IPS DF 4.7 (cell line): ENCODE measurements around the gene PDE5A.
"Not testable (repeated sequence)": the region's sequence is repeated elsewhere in the genome, so short reads cannot be mapped to it uniquely, and the experiment has no call there.

Experiments
- DNase-seq: peaks from one replicate; pipeline ENCODE4 v3.0.0-alpha.2; 2013; ENCODE audit warnings: low spot score; ENCODE audit errors: extremely low read depth

The PDE5A gene

DNA sequence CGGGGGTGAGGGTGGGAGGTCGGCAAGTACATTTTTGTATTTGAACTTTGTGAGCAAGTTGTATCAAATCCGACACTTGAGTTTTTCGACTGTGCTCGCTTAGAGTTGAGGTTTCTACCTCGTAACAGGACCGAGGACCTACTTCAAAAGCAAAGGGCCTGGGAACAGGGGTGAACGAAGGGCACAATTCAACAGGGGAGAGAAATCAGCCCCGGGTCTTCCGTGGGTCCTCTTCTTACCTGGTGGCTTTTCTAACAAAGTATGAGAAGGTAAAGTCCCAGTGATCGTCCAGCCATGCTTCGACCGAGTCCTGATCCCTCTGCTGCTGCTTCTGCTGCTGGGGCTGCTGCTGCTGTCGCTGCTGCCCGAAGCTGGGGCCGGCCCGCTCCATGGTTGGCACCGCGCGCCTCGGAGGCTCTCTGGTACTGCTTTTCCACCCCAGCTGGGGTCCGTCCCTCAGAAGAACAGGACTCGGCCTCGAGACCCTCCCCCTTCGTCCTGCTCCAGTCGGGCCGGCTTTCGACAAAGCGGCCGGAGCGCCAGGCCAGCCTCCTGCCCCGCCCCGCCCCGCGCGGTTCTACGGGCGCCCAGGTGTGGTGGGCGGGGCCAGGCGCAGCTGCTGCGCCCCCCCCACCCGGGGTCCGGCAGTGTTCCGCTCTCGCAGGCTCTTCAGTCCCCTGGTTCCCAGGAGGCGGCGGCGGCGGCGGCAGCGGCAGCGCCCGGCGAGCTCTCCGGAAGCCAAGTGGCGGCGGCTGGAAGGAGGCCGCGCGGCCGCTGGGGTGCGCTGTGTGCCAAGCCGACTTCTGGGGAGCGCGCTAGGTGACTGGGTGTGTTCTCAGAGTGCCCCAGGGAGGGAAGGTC is at the start of gene PDE5A:
TSS of gene PDE5A (minus strand) at position 524 of the 861 bp plus-strand sequence. CDS start at position 391, 133 bp downstream.
- DNase-seq, result no peak

DNA sequence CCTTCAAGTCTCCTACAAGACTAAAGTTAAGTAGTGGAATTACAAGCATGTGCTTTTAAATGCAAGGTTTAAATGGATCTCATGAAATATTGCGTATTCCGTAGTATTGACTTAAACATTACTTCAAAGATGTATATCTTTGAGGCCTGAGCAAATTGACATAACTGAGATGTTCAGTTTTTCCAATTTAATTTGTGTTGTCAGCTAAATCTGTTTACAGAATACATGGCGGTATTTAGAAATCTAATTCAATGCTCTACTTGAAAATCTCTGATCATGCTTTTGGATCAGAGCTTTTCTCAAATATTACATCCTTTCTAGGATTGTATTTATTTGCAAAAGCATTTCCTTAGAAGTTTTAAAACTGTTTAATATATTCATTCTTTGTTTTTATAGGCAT is 47.5 kb upstream of the PDE5A start:
- no peak for DNase-seq

DNA sequence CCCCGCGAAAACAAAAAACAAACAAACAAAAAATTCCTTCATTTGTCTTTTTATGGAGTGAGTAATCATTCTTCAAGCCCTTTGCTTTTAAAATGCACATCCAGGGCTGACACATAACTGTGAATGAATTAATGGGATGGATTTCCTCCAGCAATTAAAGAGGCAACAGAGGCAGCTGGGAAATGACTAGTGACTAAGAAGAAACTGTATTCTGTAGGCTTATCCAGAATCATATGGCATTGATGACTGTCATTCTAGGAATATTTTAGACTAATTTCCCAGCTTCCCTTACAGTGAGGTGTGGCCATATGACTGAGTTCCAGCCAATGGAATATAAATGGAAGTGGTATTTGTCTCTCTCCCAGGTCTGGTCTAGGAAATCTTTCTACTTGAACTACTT is 46.8 kb upstream of the PDE5A start:
- DNase-seq, result no peak

DNA sequence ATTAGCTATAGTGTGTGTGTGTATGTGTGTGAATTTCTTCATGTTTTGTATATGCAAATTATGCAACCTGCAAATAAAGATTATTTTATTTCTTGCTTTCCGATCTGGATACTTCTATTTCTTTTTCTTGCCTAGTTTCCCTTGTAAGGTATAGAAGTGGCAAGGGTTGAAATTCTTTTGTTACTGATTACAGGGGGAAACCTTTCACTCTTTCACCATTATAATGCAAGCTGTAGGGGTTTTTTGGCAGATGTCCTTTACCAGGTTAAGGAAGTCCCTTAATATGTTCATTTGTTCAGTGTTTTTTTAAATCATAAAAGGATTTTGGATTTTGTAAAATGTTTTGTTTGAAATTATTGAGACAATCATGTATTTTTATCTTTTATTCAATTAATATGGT is 44.3 kb upstream of the PDE5A start:
- no peak for DNase-seq

DNA sequence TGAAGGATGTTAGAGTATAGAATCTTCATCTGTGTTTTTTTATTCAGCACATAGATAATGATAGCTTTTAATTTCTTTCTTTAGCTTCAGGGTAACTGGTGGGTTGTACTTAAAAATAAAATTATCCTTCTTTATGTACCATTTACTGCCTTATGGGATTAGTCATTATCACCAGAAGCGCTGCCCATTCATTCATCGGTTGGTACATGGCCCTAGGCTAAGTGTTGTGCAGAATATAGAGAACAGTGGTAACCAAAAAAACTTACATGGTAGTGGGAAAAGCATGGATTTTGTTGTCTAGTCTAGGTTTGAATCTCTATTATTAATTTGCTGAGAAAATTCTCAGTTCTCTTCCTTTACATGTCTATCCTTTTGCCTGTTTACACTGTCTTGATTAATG is 43.5 kb upstream of the PDE5A start:
- no peak for DNase-seq

DNA sequence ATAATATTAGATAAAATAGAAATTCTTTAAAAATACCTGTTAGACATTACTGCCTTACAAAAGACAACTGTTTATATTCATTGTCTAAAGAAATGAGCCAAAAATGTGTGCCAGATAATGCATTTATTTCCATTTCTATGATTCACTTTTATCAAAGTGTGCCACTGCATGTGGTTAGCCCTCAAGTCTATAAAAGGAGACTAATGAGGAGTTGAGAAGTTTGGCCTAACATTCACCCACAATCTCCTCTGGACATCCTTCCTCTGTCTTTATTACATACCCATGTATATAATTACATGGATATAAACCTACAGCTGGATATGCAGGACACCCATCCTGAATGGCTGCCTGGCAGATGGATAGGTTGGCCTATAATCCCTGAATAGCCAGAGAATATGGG is 42.6 kb upstream of the PDE5A start:
- DNase-seq, result no peak

DNA sequence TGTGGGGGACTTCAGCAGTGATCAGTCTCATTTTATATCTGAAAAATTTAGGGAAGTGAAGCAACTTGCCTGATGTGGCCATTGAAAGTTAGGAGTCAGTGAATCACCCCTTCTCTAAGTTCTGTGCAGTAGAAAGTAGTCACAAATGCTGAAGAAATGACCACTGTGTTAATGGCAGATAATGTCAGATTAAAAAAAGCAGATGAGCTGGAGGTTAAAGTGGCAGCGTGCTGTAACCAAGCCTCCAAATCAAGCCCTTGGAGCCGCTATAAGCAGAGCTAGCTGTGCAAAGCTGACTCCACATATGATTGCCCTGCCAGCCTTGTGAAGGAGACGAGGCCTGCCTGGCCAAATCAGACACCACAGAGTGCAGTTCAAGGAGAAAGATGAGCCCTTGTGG is 39.2 kb upstream of the PDE5A start:
- DNase-seq, result no peak

DNA sequence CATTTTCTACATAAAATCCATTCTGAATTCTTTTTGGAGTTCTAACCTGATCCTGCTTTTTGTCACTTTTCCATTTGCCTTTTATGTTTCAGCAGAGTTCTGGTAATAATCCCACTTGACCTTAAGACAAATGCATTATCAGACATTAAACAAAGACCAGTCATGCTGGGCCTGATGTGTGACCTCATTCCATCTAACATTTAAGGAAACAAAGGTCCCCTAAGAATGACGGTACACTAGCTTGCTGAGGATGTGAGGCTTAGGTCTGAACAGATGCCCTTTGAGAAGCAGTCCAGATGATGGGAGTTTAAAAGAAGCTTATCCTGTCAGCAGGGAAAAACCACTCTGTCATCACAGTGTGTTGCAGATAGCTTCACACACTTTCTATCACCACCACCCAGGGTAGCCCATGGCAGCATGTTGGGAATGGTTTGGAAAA is 38.1 kb upstream of the PDE5A start:
- DNase-seq, result no peak

DNA sequence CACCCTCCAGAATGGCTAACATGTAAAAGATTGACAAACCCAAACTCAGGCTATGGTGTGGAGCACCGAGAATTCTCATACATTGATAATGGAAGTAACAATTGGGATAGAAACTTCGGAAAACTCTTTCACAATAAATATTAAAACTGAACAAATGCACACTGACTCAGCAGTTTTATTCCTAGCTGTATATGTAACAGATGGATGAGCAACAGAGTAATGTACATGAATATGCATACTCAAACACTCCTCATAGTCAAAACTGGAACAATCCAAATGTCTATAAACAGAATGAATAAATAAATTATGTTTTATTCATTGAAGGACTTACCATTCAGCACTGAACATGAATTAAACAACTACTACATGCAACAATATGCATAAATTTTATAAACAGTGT is 37.1 kb upstream of the PDE5A start:
- DNase-seq, result no peak

DNA sequence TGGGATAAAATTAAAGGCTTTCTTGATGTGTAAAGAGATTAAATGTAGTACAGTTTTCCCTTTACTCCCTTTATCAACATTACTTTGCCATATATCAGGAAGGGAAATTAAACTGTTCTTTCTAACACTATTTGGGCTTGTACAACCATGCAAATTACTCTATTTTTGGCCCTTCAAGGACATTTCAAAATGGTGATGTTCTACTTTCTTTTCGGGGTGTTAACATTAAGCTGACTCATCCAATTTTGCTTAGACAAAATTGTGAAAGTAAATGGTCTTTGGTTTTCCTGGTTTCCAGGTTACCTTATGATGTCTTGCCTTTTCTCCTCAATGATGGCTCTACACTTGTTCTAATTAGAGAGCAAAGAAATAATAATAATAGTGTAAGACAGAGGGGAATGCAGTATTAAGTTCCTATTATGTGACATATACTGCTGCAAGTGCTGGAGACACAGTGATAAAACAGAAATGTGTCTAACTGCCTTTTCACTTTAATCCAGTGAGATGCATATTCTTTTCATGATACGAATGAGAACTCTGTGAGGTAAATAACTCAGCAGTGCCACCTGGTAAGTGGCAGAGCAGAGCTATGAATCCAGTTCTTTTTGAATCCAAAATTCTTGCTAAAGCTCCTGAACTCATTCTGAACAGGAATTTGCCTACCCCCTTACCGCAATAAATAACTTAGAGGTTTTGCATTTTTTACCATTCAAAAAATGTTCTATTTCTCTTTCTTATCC is 35.7 kb upstream of the PDE5A start:
- DNase-seq, result no peak

DNA sequence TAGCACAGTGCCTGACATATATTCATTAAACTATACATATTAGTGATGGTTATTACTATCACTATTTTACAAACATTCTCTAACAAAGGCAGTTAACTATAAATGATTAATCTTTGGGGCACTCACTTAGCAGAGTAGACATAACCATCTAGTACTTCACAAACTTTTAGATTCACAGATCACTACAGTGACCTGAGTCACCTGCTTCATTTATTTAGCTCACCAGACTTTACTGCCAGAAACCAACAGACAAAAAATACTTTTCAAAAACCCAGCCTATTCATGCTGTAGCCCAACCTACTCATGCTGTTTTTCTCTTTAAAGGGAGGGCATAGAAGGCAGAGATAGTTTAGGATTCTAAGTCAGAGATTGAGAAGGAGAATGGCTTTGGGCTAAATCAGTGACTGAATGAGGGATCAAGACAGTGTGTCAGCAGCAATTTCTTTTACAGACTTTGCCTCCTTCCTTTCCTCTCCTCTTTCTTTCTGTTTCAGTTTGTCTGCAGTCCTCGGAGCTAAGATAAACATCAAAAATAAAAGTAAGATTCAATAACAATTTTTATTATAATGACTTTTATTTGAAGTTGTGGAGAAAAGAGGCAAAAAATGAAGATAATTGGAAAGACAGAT is 34.7 kb upstream of the PDE5A start:
- DNase-seq, result no peak

DNA sequence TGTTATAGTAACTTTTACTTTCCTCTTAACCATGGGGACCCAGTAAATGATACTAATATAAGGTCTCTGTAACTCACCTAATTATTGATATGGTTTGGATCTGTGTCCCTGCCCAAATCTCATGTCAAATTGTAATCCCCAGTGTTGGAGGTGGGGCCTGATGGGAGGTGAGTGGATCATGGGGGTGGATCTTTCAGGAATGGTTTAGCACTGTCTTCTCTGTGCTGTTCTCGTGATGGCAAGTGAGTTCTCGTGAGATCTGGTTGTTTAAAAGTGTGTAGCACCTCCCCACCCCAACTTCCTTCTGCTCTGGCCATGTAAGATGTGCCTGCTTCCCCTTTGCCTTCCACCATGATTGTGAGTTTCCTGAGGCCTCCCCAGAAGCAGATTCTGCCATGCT is 34.0 kb upstream of the PDE5A start:
- DNase-seq, result not testable (repeated sequence)

DNA sequence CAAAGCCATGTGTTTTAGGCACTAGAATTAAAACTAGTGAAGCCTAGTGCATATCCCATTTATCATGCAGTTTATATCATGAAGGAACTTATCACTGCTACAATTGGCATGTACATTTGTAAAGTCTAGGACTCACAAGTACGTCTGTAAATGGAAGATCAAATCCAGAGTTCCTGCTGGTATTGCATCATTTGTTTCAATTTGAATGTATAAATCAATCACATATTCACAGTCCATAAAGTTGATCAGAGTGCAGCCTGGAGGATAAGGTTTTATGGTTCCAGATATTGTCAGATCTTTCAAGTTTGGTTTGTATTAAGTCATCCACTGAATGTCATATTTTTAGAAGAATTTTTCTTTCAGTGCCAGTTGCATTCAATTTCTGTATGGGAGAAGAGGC is 32.6 kb upstream of the PDE5A start:
- no peak for DNase-seq

DNA sequence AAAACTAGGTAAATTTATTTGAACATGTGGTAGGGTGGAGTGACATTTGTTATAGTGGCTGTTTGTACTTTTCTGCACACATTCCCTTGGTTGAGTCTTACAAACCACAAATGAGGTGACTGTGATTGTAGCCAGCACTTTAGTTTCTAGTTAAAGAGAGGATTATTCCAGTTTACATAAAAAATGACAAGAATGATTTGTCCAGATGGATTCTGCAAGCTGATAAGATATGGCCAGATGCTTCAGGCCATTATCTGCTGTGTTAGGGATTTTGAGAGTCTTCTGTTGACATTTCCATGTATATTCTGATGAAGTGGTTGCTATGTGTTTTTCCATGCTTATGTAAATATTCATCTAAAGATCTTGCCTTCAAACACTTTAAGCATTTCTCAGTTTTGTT is 31.0 kb upstream of the PDE5A start:
- DNase-seq, result no peak

DNA sequence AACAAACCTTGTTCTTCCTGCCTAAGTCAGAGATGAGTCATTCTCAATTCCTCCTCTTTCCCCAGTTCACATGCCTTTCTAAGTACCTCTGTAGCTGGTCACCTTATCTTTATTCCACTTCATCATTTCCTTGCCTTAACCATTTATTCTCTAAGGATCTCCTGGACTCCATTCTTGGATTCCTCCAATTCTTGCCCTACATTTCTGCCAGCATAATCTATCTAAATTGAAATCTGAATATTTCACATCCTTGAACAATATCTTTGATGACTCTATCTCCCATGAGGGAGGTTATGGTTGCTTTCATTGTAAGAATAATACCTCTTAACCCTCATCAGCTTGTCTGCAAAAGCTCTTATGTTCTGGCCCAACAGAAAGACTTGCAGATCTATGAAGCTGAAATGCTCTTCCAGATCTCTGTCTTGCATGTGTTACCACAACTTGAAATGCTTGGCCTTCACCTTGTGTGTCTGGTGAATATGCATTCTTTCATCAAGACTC is 28.6 kb upstream of the PDE5A start:
- no peak for DNase-seq

DNA sequence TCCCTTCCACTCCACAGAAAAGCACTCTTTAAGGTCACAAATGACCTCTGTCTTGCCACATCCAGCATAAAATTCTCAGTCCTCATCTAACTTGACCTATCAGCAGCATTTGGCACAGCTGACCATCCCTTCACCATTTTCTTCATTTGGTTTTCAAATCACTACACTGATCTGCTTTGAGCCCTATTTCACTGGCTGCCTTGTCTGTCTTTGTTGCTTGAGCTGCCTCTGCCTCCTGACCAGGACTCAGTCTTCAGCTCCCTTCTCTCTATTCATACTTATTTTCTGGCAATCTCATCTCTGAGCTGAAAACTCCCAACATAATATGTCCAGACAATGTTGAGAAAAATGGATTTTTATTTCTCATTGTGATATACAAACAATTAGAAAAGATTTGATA is 27.7 kb upstream of the PDE5A start:
- DNase-seq, result no peak

DNA sequence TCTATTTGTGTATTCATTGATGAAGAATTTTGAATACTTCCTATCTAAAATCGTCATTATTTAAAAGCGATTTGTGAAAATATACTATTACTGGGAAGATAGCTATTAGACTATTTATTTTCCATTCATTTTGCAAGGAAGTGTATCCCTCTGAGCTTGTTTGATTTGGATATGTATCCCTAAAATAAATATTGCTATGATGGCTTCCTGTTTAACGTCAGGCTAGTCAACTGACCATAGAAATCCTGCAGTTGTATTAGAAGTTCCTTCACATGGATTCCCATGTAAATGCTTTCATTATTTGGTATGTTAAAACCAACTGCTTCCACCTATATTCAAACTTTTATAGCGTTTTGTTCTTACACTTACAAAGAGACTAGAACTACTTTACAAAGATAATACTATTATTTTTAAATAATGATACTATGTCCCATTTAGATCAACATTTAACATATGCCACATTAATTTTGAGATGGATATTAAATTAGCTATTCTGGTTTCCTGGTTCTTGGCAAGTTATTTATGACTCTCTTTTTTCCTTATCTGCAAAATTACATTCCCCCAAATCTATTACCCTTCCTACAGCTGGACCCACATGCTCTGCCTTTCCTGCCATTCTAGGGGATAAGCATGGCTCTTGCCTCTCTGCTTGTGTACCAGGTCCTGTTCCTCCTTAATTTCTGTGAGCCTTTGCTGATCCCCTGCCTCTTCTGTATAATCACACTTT is 26.7 kb upstream of the PDE5A start:
- no peak for DNase-seq

DNA sequence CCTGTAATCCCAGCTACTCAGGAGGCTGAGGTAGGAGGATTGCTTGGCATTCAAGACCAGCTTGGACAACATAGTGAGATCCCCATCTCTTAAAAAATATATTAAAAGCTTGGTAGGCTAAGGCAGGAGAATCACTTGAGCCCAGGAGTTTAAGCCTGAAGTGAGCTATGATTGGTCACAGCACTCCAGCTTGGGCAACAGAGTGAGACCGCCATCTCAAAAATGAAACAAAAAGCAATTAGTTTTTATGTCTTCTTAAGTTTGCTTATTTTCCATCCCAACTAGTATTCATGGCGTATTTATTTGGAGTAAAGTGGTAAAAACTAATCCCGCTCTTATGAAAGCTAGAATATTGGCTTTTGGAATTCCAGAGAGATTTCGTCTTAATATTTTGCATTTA is 25.4 kb upstream of the PDE5A start:
- no peak for DNase-seq

DNA sequence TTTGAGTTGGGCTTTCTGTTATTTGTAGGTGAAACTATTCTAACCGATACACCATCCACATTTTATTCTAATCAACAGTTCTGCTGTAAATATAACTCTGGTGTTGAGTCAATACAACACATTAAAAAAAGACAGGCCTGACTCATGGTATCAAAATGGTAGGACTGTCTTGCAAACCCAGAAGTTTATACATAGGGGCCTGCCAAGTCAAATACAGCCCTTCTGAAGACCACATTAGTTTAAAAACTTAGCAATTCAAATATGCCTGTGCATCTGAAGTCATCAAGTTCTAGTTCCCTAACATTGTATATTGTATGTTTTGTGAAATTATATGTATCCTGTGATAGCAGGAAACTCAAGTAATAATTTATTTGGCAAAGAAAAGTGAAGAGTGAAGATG is 24.4 kb upstream of the PDE5A start:
- no peak for DNase-seq

DNA sequence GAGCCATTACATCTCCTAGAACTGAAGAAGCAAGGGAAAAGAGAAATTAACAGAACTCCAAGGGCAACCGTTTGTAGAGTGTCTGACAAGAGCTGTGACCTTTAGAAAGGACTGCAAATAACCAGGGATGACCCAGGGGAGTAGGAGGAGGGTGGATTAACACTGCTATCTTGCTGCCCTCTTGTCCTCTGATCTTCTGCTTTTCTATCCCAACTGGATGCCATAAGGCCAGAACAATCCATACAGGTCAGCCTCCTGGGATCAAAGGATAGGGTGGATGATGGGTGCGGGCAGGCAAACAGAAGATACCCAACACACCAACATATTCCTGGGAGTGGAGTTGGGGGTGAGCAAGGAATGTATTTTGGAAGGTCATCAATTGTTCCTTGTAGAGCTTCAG is 19.8 kb upstream of the PDE5A start:
- no peak for DNase-seq

DNA sequence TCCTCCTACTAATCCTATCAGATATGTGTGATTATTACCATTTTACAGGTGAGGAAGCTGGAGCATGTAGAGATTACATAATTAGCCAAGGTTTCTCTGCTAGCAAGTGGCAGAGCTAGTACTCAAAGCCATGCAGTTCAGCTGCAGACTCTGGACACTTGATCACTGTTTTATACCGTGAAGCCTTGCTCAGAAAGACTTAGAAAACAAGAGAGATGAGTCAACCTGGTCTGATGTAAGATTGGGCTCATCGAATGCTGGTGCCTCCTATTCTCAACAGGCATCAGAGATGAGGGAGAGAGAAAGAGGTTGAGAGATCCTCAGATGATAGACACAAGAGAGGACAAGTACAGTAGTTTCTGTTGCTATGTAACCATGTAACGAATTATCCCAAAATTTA is 19.0 kb upstream of the PDE5A start:
- no peak for DNase-seq
